SK-N-MC (cell line): ENCODE results near the gene DENND6B.
"Not testable (repeated sequence)": the region's sequence is repeated elsewhere in the genome, so short reads cannot be mapped to it uniquely, and the experiment has no call there.

Experiments used
- DNase-seq: peaks from one replicate; pipeline ENCODE4 v3.0.0-alpha.2; 2011; ENCODE audit warnings: low read depth, low spot score
- H3K27ac ChIP-seq: fragments of 200-600 bp; sonication (generic); 2 replicates; pipeline ENCODE4 v1.5.1; 2016; ENCODE audit warnings: mixed run types
- H3K36me3 ChIP-seq: fragments of 200-600 bp; sonication (generic); 2 replicates; pipeline ENCODE4 v1.6.1; 2017; ENCODE audit warnings: antibody characterized with exemption, low read length, mixed read lengths; ENCODE audit not compliant: insufficient read depth
- H3K4me3 ChIP-seq: fragments of 200-600 bp; sonication (generic); 2 replicates; pipeline ENCODE4 v1.5.1; 2016
- H3K9ac ChIP-seq: fragments of 200-600 bp; sonication (generic); 2 replicates; pipeline ENCODE4 v1.8.0; 2017; ENCODE audit warnings: mixed run types, mixed read lengths; ENCODE audit not compliant: insufficient read length
- H3K9me3 ChIP-seq: fragments of 200-600 bp; sonication (generic); 2 replicates; pipeline ENCODE4 v1.6.1; 2017; ENCODE audit warnings: low read depth, mild to moderate bottlenecking, antibody characterized with exemption, low read length, moderate library complexity, mixed read lengths
- EZH2 ChIP-seq: fragments of 200-600 bp; sonication (generic); IDR thresholded peaks from one replicate; pipeline ENCODE4 v1.6.1; 2017; ENCODE audit warnings: antibody characterized with exemption
- FOXP2 ChIP-seq: optimal IDR thresholded peaks from 2 replicates; pipeline ENCODE3; 2011; ENCODE audit warnings: mild to moderate bottlenecking, moderate library complexity; ENCODE audit not compliant: insufficient read depth; ENCODE audit errors: extremely low read length, control extremely low read depth
- POLR2AphosphoS5 ChIP-seq: IDR thresholded peaks from 2 replicates; pipeline ENCODE4 v1.6.1; 2012; ENCODE audit warnings: mild to moderate bottlenecking, low read depth, low read length, borderline replicate concordance

The DENND6B gene

DNA sequence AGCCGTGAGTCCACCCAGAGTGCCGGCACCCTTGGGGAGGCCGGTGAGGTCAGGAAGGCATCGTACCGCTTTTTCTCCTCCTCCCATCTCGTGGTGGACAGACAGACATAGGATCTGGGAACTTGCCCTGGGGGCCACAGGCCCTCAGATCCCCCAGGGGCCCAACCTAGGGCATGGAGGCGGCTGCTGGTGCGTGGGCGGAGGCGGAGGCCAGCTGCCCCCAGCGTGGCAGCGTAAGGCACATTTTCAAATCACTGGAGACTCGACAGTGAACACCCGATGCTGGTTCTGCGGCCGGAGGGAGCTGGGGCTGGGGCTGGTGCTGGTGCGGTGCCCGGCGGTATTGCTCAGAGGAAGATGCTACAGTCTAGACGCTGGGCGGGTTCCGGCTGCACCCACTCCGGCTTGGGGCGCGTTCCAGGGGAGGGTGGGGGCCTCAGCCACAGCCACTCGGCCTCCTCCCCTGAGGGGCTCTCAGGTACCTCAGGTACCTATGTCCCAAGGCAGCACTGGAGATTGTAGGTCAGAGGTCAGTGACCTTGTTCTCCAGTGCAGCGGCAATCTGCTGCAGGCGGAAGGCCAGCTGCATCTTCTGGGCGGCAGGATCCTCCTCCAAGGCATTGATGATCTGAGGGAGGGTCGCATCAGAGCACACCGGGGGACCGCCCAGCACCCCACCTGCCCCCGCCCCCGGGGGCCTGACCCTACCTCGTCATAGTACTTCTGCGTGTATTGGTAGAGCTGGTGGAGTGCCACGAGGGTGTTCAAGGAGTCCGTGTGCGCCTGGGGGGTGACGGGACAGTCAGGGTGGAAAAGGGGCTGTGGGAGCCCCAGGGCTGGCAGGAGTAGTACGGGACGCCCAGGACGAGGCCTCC, 51.4 kb downstream of the DENND6B start:
- no peak for DNase-seq
- peaks cover 44% of the 10 kb centered on the region; the same call in 1 of the 2 replicates for H3K36me3 ChIP-seq
- H3K9ac ChIP-seq, result no peak overlapping the region
- no peaks in the 10 kb centered on the region for H3K9me3 ChIP-seq
- TF ChIP-seq FOXP2 (no peak), EZH2 (no peak), POLR2AphosphoS5 (no peak)
- no peak overlapping the region for H3K27ac ChIP-seq
- H3K4me3 ChIP-seq, result no peak overlapping the region

GRCh38 chr22:50274771-50275170, 52.0 kb downstream of the DENND6B start:
- Histone ChIP-seq H3K27ac (no peak overlapping the region), H3K4me3 (no peak overlapping the region), H3K36me3 (peaks cover 39% of the 10 kb centered on the region; the same call in 1 of the 2 replicates), H3K9me3 (no peaks in the 10 kb centered on the region), H3K9ac (no peak overlapping the region)
- TF ChIP-seq FOXP2 (no peak), EZH2 (no peak), POLR2AphosphoS5 (no peak)
- DNase-seq, result no peak

- no peak for TF ChIP-seq EZH2
- TF ChIP-seq FOXP2, result no peak
- TF ChIP-seq POLR2AphosphoS5, result no peak
- no peak for DNase-seq
- peaks cover 38% of the 10 kb centered on the region; the same call in 1 of the 2 replicates for H3K36me3 ChIP-seq
- no peak overlapping the region for H3K27ac ChIP-seq
- no peak overlapping the region for H3K9ac ChIP-seq
- no peaks in the 10 kb centered on the region for H3K9me3 ChIP-seq
- no peak overlapping the region for H3K4me3 ChIP-seq
These were observed 52.5 kb downstream of the DENND6B start for GRCh38 chr22:50274311-50274710.

- H3K27ac ChIP-seq, H3K4me3 ChIP-seq, H3K9me3 ChIP-seq, DNase-seq, H3K9ac ChIP-seq: not testable (repeated sequence)
- H3K36me3 ChIP-seq, result peaks cover 34% of the 10 kb centered on the region; the same call in 1 of the 2 replicates
These were observed 53.0 kb downstream of the DENND6B start for GRCh38 chr22:50273781-50274180.

GRCh38 chr22:50273352-50273751, 53.5 kb downstream of the DENND6B start:
- DNase-seq, H3K9ac ChIP-seq, H3K27ac ChIP-seq, H3K9me3 ChIP-seq, H3K4me3 ChIP-seq: not testable (repeated sequence)
- peaks cover 31% of the 10 kb centered on the region; the same call in 1 of the 2 replicates for H3K36me3 ChIP-seq

- Histone ChIP-seq H3K27ac (no peak overlapping the region), H3K9ac (no peak overlapping the region), H3K9me3 (no peaks in the 10 kb centered on the region), H3K36me3 (peaks cover 22% of the 10 kb centered on the region; the same call in 1 of the 2 replicates), H3K4me3 (peak overlapping the region; percentile 81)
- DNase-seq, result no peak
- TF ChIP-seq POLR2AphosphoS5, result no peak
- no peak for TF ChIP-seq EZH2
These were observed 54.6 kb downstream of the DENND6B start for GRCh38 chr22:50272044-50272802.

DNA sequence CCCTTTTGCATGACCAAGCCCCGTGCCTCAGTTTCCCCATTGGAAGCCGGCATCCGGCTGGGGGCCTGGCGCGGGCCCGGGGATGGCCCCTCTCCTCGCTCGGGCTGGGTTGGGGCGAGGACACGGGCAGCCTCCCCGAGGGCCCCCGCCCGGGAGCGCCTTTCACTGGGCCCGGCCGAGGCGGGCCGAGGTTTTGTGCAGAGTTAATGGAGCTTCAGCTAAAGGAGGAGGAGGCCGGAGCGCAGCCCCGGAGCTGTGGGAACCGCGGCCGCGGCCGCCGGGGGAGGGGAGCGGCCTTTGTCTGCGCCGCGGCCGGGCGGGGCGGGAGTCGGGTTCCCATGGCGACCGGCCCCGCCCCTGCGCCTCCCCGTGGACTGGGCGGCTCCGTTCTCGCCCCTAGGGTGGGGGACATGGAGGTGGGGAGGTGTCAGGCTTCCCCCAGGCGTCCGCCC, 55.3 kb downstream of the DENND6B start:
- no peak overlapping the region for H3K27ac ChIP-seq
- peak overlapping the region; percentile 81 for H3K4me3 ChIP-seq
- peak overlapping the region; percentile 63 for H3K9ac ChIP-seq
- H3K9me3 ChIP-seq, result no peaks in the 10 kb centered on the region
- no peak for DNase-seq
- no peak for TF ChIP-seq FOXP2
- no peak for TF ChIP-seq EZH2
- TF ChIP-seq POLR2AphosphoS5, result 0 out of 2 replicates have a peak, but pooled peaks have one; percentile 7
- H3K36me3 ChIP-seq, result peaks cover 17% of the 10 kb centered on the region; the same call in 1 of the 2 replicates

GRCh38 chr22:50270666-50271394, 56.0 kb downstream of the DENND6B start:
- TF ChIP-seq POLR2AphosphoS5 (no peak), FOXP2 (no peak), EZH2 (no peak)
- Histone ChIP-seq H3K9me3 (no peaks in the 10 kb centered on the region), H3K27ac (peak overlapping the region; percentile 4; the same call in 1 of the 2 replicates), H3K9ac (peak overlapping the region; percentile 63), H3K4me3 (peak overlapping the region; percentile 81), H3K36me3 (peaks cover 10% of the 10 kb centered on the region; the same call in 1 of the 2 replicates)
- DNase-seq, result no peak
